K562 (cell line): Measurements from ENCODE around the gene ATP5MG. TPM values are rescaled to one million over a fixed set of nuclear protein-coding genes. Genes with fewer than 3 reads are reported as not detected.

Source experiments
- CBX3 ChIP-seq, 2 experiments: IDR thresholded peaks; 1 replicate in 1 of 2; 2 replicates in 1 of 2; pipeline ENCODE4 v1.6.1; 2012; ENCODE audit warnings: inconsistent platforms in 2 of 2, low read length in 2 of 2, borderline replicate concordance in 1 of 2, control low read depth in 1 of 2
- CEBPG ChIP-seq, 3 experiments: fragments of 200-800 bp in 1 of 3; sonication (Bioruptor generic) in 1 of 3; sonication (generic) in 1 of 3; formaldehyde crosslinking in 1 of 3; IDR thresholded peaks in 2 of 3; conservative IDR thresholded peaks in 1 of 3; 2 replicates each; pipeline versions ENCODE4 v1.6.1 to v1.8.0; 2016 to 2022; ENCODE audit warnings: missing compliant biosample characterization in 2 of 3, missing genetic modification characterization in 2 of 3, mild to moderate bottlenecking in 1 of 3, missing genetic modification reagents in 1 of 3
- KLF6 ChIP-seq: fragments of 250-450 bp; sonication (Bioruptor Pico); IDR thresholded peaks from 2 replicates; pipeline ENCODE4 v1.4.0; 2020; ENCODE audit warnings: mild to moderate bottlenecking, moderate library complexity, borderline replicate concordance
- MAZ ChIP-seq, 2 experiments: fragments of 450-650 bp in 1 of 2; sonication (generic) in 1 of 2; formaldehyde crosslinking; IDR thresholded peaks in 1 of 2; conservative IDR thresholded peaks in 1 of 2; 2 replicates each; pipeline versions ENCODE4 v1.4.0 to v1.5.0; 2020; ENCODE audit warnings: mild to moderate bottlenecking in 1 of 2, missing genetic modification reagents in 1 of 2
- MXI1 ChIP-seq: IDR thresholded peaks from 2 replicates; pipeline ENCODE4 v1.6.1; 2011; ENCODE audit warnings: low read depth, mild to moderate bottlenecking, improper control_type of control experiment, low read length
- NFRKB ChIP-seq: fragments of 450-650 bp; IDR thresholded peaks from 2 replicates; pipeline ENCODE4 v1.6.1; 2016; ENCODE audit warnings: low read depth
- PCBP2 ChIP-seq: fragments of 200-400 bp; formaldehyde crosslinking; IDR thresholded peaks from 2 replicates; pipeline ENCODE4 v1.6.1; 2018; ENCODE audit warnings: low read length, low read depth, mild to moderate bottlenecking, moderate library complexity; ENCODE audit not compliant: poor library complexity, severe bottlenecking
- SP2 ChIP-seq: IDR thresholded peaks from 2 replicates; pipeline ENCODE4 v1.6.1; 2011; ENCODE audit warnings: mild to moderate bottlenecking, low read depth, low read length, moderate library complexity; ENCODE audit not compliant: poor library complexity, severe bottlenecking; ENCODE audit errors: extremely low read depth
- STAT5A ChIP-seq: IDR thresholded peaks from 2 replicates; pipeline ENCODE4 v1.6.1; 2012; ENCODE audit warnings: low read length, inconsistent platforms, borderline replicate concordance
- ZBTB17 ChIP-seq: fragments of 450-650 bp; formaldehyde crosslinking; IDR thresholded peaks from 2 replicates; pipeline ENCODE4 v1.4.0; 2020; ENCODE audit warnings: mild to moderate bottlenecking
- ZNF75A ChIP-seq: fragments of 450-650 bp; formaldehyde crosslinking; IDR thresholded peaks from 2 replicates; pipeline ENCODE4 v1.4.0; 2020; ENCODE audit warnings: mild to moderate bottlenecking
- polyA plus RNA-seq, 8 experiments: library from polyadenylated mRNA; depleted of rRNA in 4 of 8; stranded (reverse) in 5 of 8; unstranded in 3 of 8; fragments of >200 nt; fragmentation: Nextera tagmentation in 2 of 8; fragmentation: Illumina TruSeq in 1 of 8; extraction: Ambion mirVana in 2 of 8; extraction: Trizol in 1 of 8; gene quantifications; 2 replicates each; pipeline versions ENCODE4 v1.2.1 to v1.2.3, GENCODE V29; 2011 to 2014; ENCODE audit warnings: inconsistent platforms in 1 of 8, missing spikeins in 1 of 8
- total RNA-seq, 7 experiments: library from RNA; depleted of rRNA in 6 of 7; stranded (reverse); fragments of >200 nt in 6 of 7; fragmentation: Illumina TruSeq in 2 of 7; extraction: Trizol in 2 of 7; gene quantifications; 2 replicates each; pipeline versions ENCODE4 v1.2.1 to v1.2.3, GENCODE V29; 2011 to 2021; ENCODE audit warnings: low replicate concordance in 1 of 7
- TF ChIP-seq, protein P1 (sequence below): fragments of 250-450 bp; sonication (Bioruptor Pico); IDR thresholded peaks from 2 replicates; pipeline ENCODE4 v1.4.0; 2020; ENCODE audit warnings: mild to moderate bottlenecking, moderate library complexity
- TF ChIP-seq, protein P2 (sequence below): fragments of 450-650 bp; formaldehyde crosslinking; IDR thresholded peaks from 2 replicates; pipeline ENCODE4 v1.4.0; 2020; ENCODE audit warnings: mild to moderate bottlenecking, moderate library complexity
- TF ChIP-seq, protein P3 (sequence below): sonication (generic); formaldehyde crosslinking; IDR thresholded peaks from 2 replicates; pipeline ENCODE4 v1.8.0; 2022; ENCODE audit warnings: mild to moderate bottlenecking, missing genetic modification reagents
- TF ChIP-seq, protein P4 (sequence below): fragments of 450-650 bp; IDR thresholded peaks from 2 replicates; pipeline ENCODE4 v1.6.1; 2017; ENCODE audit warnings: antibody characterized with exemption
- TF ChIP-seq, protein P5 (sequence below), 2 experiments: IDR thresholded peaks; 2 replicates each; pipeline ENCODE4 v1.6.1; 2011; ENCODE audit warnings: borderline replicate concordance in 1 of 2, control low read depth in 1 of 2, low read depth in 1 of 2, low read length in 1 of 2, mild to moderate bottlenecking in 1 of 2, mixed read lengths in 1 of 2, moderate library complexity in 1 of 2; ENCODE audit not compliant: insufficient read depth in 1 of 2, insufficient read length in 1 of 2, poor library complexity in 1 of 2, severe bottlenecking in 1 of 2; ENCODE audit errors: extremely low read depth in 1 of 2

The ATP5MG gene
- total and polyA plus RNA-seq, 9 of the 15 experiments (the other 6 are each of a cell fraction or from before 2014, with no cell fraction given): 301 to 2,138 (median 434) TPM

DNA sequence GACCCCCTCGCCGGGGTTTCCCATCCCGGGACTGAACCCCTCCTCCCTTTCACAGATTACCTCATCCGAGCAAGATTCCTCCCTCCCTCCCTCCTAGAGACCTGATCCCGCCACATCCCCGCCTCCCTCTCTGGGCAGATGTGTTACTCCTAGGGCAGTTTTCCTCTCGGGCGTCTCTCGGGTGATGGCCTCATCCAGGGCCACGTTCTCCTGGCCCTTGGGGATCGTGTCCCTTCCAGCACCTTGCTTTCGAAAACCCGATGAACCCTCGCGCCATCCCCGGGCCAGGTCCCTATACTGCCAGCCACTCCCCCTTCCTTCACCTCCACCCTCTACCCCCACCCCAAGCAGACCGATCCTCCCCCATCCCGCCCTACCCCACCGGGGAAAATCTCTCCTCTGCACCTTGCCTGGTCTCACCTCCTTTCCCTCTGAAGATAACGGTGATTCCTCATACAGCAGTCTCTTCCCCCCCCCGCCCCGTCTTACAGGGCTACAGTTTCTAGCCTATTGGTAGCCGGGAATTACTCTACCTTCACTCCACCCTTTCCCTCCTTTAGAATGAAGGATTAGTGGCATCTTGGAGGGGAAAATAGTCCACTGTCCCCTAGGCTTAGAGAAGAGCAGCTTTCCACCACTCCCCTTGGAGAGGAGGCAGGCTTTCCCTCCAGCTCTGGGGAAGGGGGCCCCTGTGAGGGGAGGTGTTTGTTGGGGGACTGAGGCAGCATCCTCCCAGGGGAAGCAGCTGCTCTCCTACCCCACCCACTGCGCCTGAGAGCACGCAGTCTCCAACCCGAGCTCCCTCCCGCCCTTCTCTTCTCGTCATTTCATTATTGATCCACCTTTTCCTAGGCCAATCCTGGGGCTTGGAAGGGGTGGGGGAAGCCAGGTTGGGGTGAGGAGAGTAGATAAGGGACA is 36.1 kb downstream of the ATP5MG start (continued):
- TF ChIP-seq, protein P1, sequence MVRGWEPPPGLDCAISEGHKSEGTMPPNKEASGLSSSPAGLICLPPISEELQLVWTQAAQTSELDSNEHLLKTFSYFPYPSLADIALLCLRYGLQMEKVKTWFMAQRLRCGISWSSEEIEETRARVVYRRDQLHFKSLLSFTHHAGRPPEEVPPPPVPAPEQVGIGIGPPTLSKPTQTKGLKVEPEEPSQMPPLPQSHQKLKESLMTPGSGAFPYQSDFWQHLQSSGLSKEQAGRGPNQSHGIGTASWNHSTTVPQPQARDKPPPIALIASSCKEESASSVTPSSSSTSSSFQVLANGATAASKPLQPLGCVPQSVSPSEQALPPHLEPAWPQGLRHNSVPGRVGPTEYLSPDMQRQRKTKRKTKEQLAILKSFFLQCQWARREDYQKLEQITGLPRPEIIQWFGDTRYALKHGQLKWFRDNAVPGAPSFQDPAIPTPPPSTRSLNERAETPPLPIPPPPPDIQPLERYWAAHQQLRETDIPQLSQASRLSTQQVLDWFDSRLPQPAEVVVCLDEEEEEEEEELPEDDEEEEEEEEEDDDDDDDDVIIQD (CRISPR knock-in tag): no peak
- TF ChIP-seq MXI1 (0 out of 2 replicates have a peak, but pooled peaks have one; percentile 11), NFRKB (no peak; the same call in 1 of the 2 replicates), ZNF75A (CRISPR knock-in tag) (no peak), CEBPG (CRISPR knock-in tag; IDR thresholded peaks at IDR 0.05) (no peak), CEBPG (tag; conservative IDR thresholded peaks at IDR 0.05 in 1 of 2, IDR thresholded peaks at IDR 0.05 in 1 of 2) (no peak), PCBP2 (no peak), STAT5A (peak; percentile 78), KLF6 (CRISPR knock-in tag) (no peak), CBX3 (IDR thresholded peaks at IDR 0.05; ENCODE audit: borderline replicate concordance in 1 of 2, low read length in 2 of 2) (no peak), SP2 (no peak), ZBTB17 (CRISPR knock-in tag) (no peak), MAZ (CRISPR knock-in tag; conservative IDR thresholded peaks at IDR 0.05 in 1 of 2, IDR thresholded peaks at IDR 0.05 in 1 of 2) (peak in 1 of 2 experiments; percentile 52; a peak in 2 of 4 replicates)
- TF ChIP-seq, protein P2, sequence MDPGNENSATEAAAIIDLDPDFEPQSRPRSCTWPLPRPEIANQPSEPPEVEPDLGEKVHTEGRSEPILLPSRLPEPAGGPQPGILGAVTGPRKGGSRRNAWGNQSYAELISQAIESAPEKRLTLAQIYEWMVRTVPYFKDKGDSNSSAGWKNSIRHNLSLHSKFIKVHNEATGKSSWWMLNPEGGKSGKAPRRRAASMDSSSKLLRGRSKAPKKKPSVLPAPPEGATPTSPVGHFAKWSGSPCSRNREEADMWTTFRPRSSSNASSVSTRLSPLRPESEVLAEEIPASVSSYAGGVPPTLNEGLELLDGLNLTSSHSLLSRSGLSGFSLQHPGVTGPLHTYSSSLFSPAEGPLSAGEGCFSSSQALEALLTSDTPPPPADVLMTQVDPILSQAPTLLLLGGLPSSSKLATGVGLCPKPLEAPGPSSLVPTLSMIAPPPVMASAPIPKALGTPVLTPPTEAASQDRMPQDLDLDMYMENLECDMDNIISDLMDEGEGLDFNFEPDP (CRISPR knock-in tag): no peak
- TF ChIP-seq, protein P3, sequence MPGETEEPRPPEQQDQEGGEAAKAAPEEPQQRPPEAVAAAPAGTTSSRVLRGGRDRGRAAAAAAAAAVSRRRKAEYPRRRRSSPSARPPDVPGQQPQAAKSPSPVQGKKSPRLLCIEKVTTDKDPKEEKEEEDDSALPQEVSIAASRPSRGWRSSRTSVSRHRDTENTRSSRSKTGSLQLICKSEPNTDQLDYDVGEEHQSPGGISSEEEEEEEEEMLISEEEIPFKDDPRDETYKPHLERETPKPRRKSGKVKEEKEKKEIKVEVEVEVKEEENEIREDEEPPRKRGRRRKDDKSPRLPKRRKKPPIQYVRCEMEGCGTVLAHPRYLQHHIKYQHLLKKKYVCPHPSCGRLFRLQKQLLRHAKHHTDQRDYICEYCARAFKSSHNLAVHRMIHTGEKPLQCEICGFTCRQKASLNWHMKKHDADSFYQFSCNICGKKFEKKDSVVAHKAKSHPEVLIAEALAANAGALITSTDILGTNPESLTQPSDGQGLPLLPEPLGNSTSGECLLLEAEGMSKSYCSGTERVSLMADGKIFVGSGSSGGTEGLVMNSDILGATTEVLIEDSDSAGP (CRISPR knock-in tag): no peak
- TF ChIP-seq, protein P4, sequence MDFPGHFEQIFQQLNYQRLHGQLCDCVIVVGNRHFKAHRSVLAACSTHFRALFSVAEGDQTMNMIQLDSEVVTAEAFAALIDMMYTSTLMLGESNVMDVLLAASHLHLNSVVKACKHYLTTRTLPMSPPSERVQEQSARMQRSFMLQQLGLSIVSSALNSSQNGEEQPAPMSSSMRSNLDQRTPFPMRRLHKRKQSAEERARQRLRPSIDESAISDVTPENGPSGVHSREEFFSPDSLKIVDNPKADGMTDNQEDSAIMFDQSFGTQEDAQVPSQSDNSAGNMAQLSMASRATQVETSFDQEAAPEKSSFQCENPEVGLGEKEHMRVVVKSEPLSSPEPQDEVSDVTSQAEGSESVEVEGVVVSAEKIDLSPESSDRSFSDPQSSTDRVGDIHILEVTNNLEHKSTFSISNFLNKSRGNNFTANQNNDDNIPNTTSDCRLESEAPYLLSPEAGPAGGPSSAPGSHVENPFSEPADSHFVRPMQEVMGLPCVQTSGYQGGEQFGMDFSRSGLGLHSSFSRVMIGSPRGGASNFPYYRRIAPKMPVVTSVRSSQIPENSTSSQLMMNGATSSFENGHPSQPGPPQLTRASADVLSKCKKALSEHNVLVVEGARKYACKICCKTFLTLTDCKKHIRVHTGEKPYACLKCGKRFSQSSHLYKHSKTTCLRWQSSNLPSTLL: no peak
- TF ChIP-seq, protein P5, sequence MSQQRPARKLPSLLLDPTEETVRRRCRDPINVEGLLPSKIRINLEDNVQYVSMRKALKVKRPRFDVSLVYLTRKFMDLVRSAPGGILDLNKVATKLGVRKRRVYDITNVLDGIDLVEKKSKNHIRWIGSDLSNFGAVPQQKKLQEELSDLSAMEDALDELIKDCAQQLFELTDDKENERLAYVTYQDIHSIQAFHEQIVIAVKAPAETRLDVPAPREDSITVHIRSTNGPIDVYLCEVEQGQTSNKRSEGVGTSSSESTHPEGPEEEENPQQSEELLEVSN (IDR thresholded peaks at IDR 0.05; ENCODE audit: borderline replicate concordance in 1 of 2, extremely low read depth in 1 of 2, insufficient read depth in 1 of 2, insufficient read length in 1 of 2, low read depth in 1 of 2, low read length in 1 of 2, poor library complexity in 1 of 2, severe bottlenecking in 1 of 2): peak in 1 of 2 experiments; percentile 10
